Astrocyte (in vitro differentiated cells and primary cell): ENCODE results near the gene H2BW2.

ENCODE experiments used
- CTCF ChIP-seq: IDR thresholded peaks from 2 replicates; pipeline ENCODE4 v1.5.1; 2011; ENCODE audit warnings: low read depth, mild to moderate bottlenecking, inconsistent platforms, low read length, moderate library complexity; ENCODE audit not compliant: insufficient read depth
- EZH2 ChIP-seq: IDR thresholded peaks from 2 replicates; pipeline ENCODE4 v1.6.1; 2012; ENCODE audit warnings: mild to moderate bottlenecking, low read length, inconsistent platforms; ENCODE audit not compliant: insufficient read depth

- no peak for TF ChIP-seq CTCF
- no peak for TF ChIP-seq EZH2
Measured at GRCh38 chrX:104018126-104018525, 21.6 kb upstream of the H2BW2 start.
